Sigmoid colon (tissue), 3 donors: ENCODE measurements around the gene CEP63.

Experiments
- CTCF ChIP-seq, 4 experiments: fragments of 450-650 bp in 3 of 4; fragments of 200-600 bp in 1 of 4; IDR thresholded peaks; one replicate each; pipeline ENCODE4 v1.5.1; 2016 to 2019; ENCODE audit warnings: antibody characterized with exemption in 4 of 4, mild to moderate bottlenecking in 3 of 4, moderate library complexity in 2 of 4
- POLR2A ChIP-seq, 2 donors: fragments of 450-650 bp; IDR thresholded peaks; one replicate each; pipeline ENCODE4 v1.6.1; 2016; ENCODE audit warnings: antibody characterized with exemption in 2 of 2, mild to moderate bottlenecking in 2 of 2, moderate library complexity in 2 of 2

DNA sequence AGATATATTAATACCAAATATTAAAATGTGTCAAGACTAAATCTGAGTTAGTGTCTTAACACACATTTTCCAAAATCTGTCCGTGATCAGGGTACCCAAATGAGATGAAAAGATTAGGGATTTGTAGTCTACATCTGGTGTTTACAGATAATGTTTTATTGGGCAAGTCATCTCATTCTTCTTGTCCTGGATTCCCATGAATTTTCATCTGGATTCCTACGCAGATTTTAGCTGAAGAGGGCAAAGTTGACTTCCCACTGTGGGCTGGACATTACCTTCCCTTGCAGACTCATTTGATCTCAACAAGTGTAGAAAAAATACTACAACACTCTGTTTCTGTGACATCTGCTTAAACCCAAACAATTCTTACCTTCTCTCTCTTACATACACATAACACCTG lies 79.1 kb downstream of the CEP63 start:
- TF ChIP-seq CTCF (IDR thresholded peaks at IDR 0.05) (no peak), POLR2A (IDR thresholded peaks at IDR 0.05) (no peak)
